ENCODE data around the gene RGS12.

Gene RGS12

DNA sequence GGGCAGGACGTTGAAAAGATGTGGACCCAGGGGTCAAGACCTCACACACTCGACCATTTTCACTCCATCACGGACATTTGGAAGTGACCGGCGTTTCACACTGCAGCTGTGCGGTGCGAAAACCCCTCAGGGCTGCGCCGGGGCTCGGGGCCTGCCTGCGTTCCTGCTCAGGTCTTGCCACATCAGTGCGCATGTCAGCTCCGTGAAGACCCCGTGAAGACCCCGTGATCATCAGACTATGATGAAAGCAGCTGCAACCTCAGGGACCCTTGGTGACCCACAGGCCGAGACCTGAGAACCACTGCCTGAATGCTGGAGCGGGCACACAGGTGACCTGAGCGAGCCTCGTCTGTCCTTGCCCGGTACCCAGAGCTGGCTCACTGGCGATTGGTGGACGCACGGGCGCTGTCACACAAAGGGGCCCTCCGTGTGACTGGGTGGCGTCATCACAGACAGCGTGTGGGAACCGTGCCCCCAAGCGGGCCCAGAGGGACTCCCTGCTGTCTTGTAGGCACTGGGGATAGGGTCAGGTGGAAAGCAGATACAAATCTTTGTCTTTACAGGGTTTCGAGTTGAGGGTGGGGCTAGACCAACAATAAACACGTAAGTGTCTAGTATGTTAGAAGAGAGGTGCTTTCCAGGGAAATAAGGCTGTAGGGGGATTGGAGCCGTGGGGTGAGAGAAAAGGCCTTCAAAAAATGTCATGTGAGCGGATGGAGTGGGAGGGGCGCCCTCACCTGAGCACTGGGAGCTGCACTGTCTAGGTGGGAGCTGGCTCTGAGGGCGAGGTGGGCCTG, 31.2 kb upstream of the RGS12 start:
- Histone ChIP-seq H2AFZ (ENCODE audit: low read depth, low read length, severe bottlenecking) (no peak overlapping the region), H3K27ac (ENCODE audit: low read depth, low read length) (no peak overlapping the region), H3K4me2 (ENCODE audit: low read depth, low read length, poor library complexity, severe bottlenecking) (no peak overlapping the region), H4K20me1 (ENCODE audit: low read depth, low read length) (no peaks in the 10 kb centered on the region), H3K9ac (ENCODE audit: low read length) (no peak overlapping the region), H3K9me2 (replicated peaks; ENCODE audit: insufficient read depth, low read length) (no peaks in the 10 kb centered on the region), H3F3A (ENCODE audit: insufficient read depth) (no peaks in the 10 kb centered on the region), H3K79me2 (ENCODE audit: insufficient read depth, low read length) (no peaks in the 10 kb centered on the region), H3K36me3 (ENCODE audit: low read length) (no peaks in the 10 kb centered on the region), H3K9me3 (ENCODE audit: insufficient read depth, low read length) (no peaks in the 10 kb centered on the region), H3K27me3 (ENCODE audit: low read length) (no peaks in the 10 kb centered on the region), H3K4me3 (ENCODE audit: insufficient read depth, low read length, poor library complexity, severe bottlenecking) (no peak overlapping the region)
- TF ChIP-seq, protein P1, sequence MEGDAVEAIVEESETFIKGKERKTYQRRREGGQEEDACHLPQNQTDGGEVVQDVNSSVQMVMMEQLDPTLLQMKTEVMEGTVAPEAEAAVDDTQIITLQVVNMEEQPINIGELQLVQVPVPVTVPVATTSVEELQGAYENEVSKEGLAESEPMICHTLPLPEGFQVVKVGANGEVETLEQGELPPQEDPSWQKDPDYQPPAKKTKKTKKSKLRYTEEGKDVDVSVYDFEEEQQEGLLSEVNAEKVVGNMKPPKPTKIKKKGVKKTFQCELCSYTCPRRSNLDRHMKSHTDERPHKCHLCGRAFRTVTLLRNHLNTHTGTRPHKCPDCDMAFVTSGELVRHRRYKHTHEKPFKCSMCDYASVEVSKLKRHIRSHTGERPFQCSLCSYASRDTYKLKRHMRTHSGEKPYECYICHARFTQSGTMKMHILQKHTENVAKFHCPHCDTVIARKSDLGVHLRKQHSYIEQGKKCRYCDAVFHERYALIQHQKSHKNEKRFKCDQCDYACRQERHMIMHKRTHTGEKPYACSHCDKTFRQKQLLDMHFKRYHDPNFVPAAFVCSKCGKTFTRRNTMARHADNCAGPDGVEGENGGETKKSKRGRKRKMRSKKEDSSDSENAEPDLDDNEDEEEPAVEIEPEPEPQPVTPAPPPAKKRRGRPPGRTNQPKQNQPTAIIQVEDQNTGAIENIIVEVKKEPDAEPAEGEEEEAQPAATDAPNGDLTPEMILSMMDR (IDR thresholded peaks at IDR 0.05; ENCODE audit: insufficient read depth, low read length, poor library complexity, severe bottlenecking), result no peak
- TF ChIP-seq EZH2phosphoT487 (conservative IDR thresholded peaks at IDR 0.05; ENCODE audit: low read length), result no peak

DNA sequence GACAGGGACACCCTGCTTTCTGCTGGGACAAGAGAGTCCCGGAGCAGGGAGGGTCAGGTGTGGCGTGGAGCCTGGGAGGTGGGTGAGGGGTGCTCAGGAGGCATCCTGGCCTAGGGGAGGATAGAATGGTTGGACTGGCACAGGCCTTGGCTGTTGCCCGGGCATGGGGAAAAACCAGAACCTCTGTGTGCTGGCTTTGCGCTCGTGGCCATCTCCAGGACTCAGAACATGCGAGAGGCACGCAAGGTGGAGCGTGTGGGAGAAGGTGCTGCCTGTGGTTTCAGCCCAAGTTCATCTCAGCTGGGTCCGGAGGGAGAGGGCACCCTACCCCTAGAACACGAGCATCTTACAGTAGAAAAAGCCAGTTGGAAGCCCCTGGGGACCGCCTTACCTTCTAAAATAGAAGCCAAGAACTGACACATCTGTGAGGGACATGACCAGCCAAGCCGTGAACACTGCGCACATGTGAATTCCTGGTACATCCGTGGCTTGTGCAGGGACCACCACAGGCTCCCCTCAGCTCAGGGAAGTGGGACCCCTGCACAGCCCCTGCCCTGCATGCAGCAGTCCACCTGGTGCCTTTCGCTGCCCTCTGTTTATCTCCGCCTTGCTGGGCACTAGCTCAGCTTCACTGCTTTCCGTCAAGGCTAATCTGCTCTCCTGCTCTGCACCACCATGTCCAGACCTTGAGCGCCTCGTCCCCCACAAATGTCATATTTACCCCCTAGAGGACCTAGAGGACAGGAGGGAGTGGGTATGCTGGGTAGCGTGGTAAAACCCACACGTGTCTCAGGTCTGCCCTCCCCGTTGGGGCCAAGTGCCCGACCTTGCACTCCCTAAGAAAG, 30.4 kb upstream of the RGS12 start:
- H3K79me2 ChIP-seq (ENCODE audit: insufficient read depth, low read length), result no peaks in the 10 kb centered on the region
- H3K36me3 ChIP-seq (ENCODE audit: low read length), result no peaks in the 10 kb centered on the region
- H3K9me3 ChIP-seq (ENCODE audit: insufficient read depth, low read length), result no peaks in the 10 kb centered on the region
- no peak for TF ChIP-seq EZH2phosphoT487 (conservative IDR thresholded peaks at IDR 0.05; ENCODE audit: low read length)
- TF ChIP-seq, protein P1 (IDR thresholded peaks at IDR 0.05; ENCODE audit: insufficient read depth, low read length, poor library complexity, severe bottlenecking), result no peak
- H3K4me2 ChIP-seq (ENCODE audit: low read depth, low read length, poor library complexity, severe bottlenecking), result no peak overlapping the region
- no peak overlapping the region for H3K27ac ChIP-seq (ENCODE audit: low read depth, low read length)
- H3K9me2 ChIP-seq (replicated peaks; ENCODE audit: insufficient read depth, low read length), result no peaks in the 10 kb centered on the region
- no peak overlapping the region for H3K9ac ChIP-seq (ENCODE audit: low read length)
- no peak overlapping the region for H3K4me3 ChIP-seq (ENCODE audit: insufficient read depth, low read length, poor library complexity, severe bottlenecking)
- H2AFZ ChIP-seq (ENCODE audit: low read depth, low read length, severe bottlenecking), result no peak overlapping the region
- no peaks in the 10 kb centered on the region for H3F3A ChIP-seq (ENCODE audit: insufficient read depth)
- H3K27me3 ChIP-seq (ENCODE audit: low read length), result no peaks in the 10 kb centered on the region
- H4K20me1 ChIP-seq (ENCODE audit: low read depth, low read length), result no peaks in the 10 kb centered on the region

DNA sequence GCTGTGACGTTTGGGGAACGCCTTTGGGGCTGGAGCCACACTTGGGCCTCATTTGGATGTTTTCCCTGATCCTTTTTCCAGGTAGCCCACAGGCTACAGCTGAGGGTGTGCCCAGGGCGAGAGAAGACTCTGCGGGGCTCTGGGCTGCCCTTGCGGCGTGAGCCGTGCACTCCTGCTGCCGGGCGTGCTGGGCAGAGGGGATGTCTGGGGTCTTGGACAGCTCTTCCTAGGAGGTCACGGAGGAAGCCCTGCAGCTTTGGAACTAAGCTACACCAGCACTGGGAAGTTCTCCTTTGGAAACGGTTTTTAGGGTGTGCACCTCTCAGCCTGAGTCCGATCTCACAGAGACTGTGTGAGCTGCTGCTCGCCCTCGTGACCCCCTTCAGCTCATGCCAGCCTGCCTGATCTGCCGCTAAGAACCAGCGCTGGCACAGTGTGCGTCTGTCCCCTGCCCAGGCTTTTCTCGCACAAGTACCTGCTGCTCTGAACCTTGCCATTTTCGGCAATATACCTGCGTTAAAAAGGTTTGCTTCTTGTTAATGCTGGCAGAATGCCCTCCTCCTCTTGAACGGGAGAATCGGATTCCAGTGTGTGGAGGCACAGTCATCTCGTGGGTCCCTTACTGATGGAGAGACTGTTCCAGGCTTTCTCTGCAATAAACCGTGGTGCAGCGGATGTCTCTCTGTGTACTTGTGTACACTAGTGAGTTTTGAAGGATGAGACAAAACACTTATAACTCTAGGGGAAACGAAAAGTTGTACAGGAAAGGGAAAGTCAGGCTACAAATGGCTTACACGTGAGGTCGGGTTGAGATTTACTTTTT, 29.6 kb upstream of the RGS12 start:
- Histone ChIP-seq H3K4me3 (ENCODE audit: insufficient read depth, low read length, poor library complexity, severe bottlenecking) (no peak overlapping the region), H3K4me2 (ENCODE audit: low read depth, low read length, poor library complexity, severe bottlenecking) (no peak overlapping the region), H4K20me1 (ENCODE audit: low read depth, low read length) (no peaks in the 10 kb centered on the region), H3K36me3 (ENCODE audit: low read length) (no peaks in the 10 kb centered on the region), H3K9me3 (ENCODE audit: insufficient read depth, low read length) (no peaks in the 10 kb centered on the region), H3K9ac (ENCODE audit: low read length) (no peak overlapping the region), H3K9me2 (replicated peaks; ENCODE audit: insufficient read depth, low read length) (no peaks in the 10 kb centered on the region), H3K79me2 (ENCODE audit: insufficient read depth, low read length) (no peaks in the 10 kb centered on the region), H3F3A (ENCODE audit: insufficient read depth) (no peaks in the 10 kb centered on the region), H2AFZ (ENCODE audit: low read depth, low read length, severe bottlenecking) (no peak overlapping the region), H3K27ac (ENCODE audit: low read depth, low read length) (no peak overlapping the region), H3K27me3 (ENCODE audit: low read length) (no peaks in the 10 kb centered on the region)
- TF ChIP-seq, protein P1 (IDR thresholded peaks at IDR 0.05; ENCODE audit: insufficient read depth, low read length, poor library complexity, severe bottlenecking), result no peak
- no peak for TF ChIP-seq EZH2phosphoT487 (conservative IDR thresholded peaks at IDR 0.05; ENCODE audit: low read length)
